Inferior parietal cortex (tissue), 1 donor: Measurements from ENCODE around the gene SERPINB1.
"Not testable (repeated sequence)": the region's sequence is repeated elsewhere in the genome, so short reads cannot be mapped to it uniquely, and the experiment has no call there.

Source experiments
- DNase-seq: peaks from one replicate; pipeline ENCODE4 v3.0.0-alpha.2; 2016; ENCODE audit errors: extremely low spot score

The SERPINB1 gene

DNA sequence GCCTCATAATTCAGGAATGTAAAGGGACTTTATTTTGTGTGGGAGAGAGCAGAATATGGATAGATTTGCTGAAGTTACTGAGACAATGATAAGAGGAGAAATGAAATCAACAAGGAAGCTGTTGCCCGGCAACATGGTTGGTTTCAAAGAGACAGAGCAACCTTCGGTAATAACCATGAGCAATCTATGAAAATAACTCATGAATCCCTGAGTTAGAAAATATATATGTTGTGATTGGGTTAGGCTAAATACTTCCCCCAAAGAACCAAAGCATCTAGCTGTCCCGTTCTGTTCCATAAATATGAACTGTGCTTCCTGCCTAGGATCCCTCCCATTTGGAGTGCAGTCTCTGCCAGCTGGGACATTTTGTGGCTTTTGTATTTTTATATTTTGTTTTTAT, 23.1 kb downstream of the SERPINB1 start:
- DNase-seq = peak; percentile 36

DNA sequence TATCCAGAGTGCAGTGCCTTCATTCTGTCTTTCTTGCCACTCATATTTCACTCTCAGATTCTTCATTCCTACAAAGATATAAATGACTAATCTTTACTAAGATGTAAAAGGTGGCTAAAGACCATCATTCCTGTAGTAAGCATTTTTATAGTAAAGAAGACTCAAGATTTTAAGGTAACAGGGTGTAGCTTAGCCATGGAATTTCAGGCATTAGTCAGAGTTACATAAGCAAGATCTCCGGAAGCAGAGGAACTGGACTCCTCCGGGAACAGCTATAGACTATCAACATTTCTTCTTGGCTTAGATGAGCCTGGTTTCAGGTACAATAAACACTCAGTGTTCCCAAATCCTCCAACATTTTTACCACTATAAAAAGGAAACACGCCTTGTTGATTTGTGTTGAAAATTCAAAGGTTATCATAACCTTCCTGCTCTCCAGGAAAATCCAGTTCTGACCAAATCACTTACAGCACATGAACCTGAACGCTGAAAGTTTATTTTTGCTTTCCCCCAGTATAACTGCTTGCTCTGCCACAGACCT, 23.7 kb downstream of the SERPINB1 start:
- peak; percentile 70 for DNase-seq

DNA sequence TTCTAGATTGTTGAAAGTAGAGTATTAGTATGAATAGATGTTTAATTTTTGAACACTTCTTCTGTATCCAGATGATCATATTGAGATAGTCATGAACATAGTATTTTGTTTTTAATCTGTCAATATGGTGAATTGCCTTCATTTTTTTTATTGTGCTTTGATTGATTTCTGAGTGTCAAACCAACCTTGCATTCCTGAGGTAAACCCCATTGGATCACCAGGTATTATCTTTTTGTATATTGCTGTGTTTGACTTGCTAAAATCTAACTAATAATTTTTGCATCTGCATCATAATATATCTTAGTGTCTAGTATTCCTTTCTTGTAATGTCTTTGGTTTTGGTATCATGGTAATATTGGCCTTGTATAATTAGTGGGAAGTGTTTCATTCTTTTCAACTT, 25.5 kb downstream of the SERPINB1 start:
- no peak for DNase-seq

DNA sequence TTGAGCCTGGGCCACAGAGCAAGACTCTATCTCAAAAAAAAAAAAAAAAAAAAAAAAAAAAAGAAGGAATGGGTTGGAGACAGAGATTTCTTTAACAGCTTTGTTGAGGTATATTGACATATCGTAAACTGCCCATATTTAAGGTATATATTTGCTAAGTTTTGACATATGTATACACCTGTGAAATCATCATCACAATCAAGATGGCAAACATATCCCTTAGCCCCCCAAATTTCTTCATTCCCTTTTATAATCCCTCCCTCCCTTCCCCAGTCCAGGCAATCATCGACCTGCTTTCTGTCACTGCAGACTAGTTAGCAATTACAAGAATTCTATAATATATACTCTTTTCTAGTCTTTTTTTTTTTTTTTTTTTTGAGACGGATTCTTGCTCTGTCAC, 29.0 kb downstream of the SERPINB1 start:
- no peak for DNase-seq

GRCh38 chr6:2810092-2810671, 31.5 kb downstream of the SERPINB1 start:
- DNase-seq = no peak

GRCh38 chr6:2809015-2809414, 32.6 kb downstream of the SERPINB1 start:
- peak; percentile 48 for DNase-seq

DNA sequence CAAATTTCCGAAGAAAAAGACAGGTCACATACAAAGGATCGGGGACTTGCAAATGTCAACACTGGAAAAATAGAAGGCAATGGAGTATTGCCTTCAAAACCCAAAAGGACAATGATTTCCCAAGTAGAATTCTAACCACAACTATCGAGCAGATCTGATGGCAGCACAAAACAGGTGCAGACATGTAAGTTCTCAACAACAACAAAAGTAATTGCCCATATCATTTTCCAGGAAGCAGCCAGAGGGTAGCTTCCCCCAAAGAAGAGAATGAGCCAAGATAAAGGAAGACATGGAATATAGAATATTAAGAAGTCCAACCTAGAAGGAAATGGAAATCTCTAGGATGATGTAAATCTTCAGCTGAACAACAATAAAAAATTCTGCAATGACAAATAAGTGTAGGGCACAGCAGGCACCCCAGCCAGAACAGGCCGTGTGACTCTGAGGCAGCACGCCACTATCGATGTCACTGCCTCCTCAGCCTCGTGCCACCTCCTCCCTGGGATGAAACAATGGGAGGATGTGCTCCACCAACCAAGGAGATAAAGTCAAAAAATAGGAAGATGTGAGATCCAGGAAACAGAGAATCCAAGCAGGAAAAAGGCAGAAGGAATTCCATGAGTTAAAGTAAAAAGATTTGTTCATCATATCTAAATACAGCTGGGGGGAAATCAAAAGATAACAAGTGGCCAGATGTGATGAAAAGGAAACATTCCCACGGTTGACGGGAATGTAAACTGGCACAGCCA, 34.1 kb downstream of the SERPINB1 start:
- DNase-seq = peak; percentile 32

- DNase-seq = no peak
These were observed 35.0 kb downstream of the SERPINB1 start for GRCh38 chr6:2806644-2807043.

- DNase-seq = no peak
These were observed 36.6 kb downstream of the SERPINB1 start for GRCh38 chr6:2805031-2805430.

GRCh38 chr6:2804516-2804915, 37.1 kb downstream of the SERPINB1 start:
- DNase-seq = no peak

GRCh38 chr6:2803731-2804429, 37.8 kb downstream of the SERPINB1 start:
- DNase-seq = no peak

GRCh38 chr6:2802521-2803060, 39.1 kb downstream of the SERPINB1 start:
- no peak for DNase-seq

- DNase-seq = not testable (repeated sequence)
These were observed 40.0 kb downstream of the SERPINB1 start for GRCh38 chr6:2801687-2802086.

- DNase-seq = no peak
These were observed 40.9 kb downstream of the SERPINB1 start for GRCh38 chr6:2800552-2801316.

GRCh38 chr6:2799936-2800527, 41.6 kb downstream of the SERPINB1 start:
- no peak for DNase-seq

DNA sequence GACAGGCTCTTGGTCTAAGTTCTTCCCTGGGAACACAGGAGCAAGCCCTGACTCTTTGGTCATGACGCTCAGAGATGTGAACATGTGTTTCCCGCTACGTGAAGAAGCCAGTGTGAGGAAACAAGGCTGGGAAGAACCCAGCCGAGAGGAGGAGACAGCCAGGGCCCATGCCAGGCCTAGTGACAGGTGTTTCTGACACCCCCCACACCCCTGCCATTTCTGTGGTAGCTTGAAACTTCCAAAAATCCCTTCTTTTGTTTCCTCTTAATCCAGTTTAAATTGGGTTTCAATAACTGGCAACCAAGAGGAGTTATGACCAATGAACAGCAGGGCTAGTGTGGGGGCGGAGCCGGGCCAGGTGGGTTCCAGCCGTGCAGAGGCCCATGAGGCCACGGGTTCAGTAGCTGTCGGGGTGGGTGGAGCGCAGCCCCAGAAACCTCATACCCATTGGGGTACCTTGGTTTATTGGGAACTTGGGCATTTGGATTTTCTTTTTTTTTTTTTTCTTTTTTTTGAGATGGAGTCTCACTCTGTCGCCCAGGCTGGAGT, 43.0 kb downstream of the SERPINB1 start:
- no peak for DNase-seq

DNA sequence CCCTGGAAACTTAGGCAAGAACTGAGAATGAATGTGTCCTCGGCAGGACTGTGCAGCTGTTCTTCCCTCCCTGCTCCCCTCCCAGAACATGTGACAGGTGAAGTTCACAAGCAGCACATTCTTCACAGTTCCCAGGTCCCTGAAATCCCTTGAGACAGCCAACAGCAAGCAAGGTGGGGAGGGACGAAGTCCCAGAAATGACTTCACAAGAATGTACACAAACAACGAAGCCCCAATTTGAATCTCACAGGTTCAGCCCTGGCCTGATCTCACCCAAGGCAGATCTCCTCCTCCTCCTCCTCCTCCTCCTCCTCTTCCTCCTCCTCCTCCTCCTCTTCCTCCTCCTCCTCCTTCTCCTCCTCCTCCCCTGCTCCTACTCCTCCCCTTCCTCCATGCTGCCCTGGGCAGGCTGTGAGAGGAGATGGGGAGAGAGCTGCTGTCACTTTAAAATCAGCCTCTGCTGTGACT, 44.1 kb downstream of the SERPINB1 start:
- no peak for DNase-seq

DNA sequence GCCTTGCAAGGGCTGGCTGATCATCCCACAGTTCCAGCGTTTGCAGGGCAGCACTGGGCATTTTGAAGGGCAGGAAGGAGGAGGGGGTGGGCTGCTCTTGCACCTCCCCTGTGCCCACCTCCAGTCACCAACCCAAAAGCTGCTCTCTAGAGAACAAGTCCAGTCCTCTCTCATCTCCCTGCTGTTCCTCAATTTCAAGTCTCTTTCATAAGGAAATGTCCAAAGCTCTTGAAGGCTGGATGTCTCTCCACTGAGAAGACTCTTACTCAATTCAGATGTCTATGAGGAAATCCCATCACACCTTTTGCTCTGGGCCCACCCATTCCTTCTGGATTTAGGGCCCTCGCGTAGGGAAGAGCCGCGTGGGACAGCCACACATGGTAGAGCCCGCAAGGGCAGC, 44.8 kb downstream of the SERPINB1 start:
- DNase-seq = no peak

DNA sequence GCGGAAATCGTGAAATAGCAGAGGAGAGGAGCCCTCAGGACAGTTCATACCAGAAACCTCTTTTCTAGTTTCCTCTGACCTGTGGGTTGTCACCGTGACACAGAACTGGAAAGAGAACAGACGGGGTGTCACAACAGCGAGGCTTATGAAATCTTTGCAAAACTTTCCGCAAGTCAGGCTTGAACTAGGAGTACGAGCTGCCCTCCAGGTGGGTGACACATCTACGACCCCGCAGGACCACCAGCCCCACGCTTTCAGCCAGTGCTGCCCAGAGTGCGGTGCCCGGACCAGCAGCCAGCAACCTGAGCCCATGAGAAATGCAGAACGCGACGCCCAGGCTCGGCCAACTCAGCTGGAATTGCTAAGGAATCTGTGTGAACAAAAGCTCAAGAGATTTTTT, 45.7 kb downstream of the SERPINB1 start:
- DNase-seq = no peak

GRCh38 chr6:2795162-2795561, 46.5 kb downstream of the SERPINB1 start:
- DNase-seq = no peak
